Stomach (tissue), 4 donors: ENCODE results near the gene MX2.

Experiments
- CTCF ChIP-seq, 7 experiments: fragments of 450-650 bp in 4 of 7; fragments of 200-600 bp in 3 of 7; sonication (generic) in 3 of 7; IDR thresholded peaks; one replicate each; pipeline ENCODE4 v1.5.1; 2016 to 2019; ENCODE audit warnings: antibody characterized with exemption in 7 of 7, control low read depth in 2 of 7, mild to moderate bottlenecking in 1 of 7
- EP300 ChIP-seq: sonication (generic); formaldehyde crosslinking; IDR thresholded peaks from one replicate; pipeline ENCODE4 v1.6.1; 2017; ENCODE audit warnings: antibody characterized with exemption
- POLR2A ChIP-seq, 4 donors: fragments of 450-650 bp; IDR thresholded peaks; one replicate each; pipeline ENCODE4 v1.6.1; 2016; ENCODE audit warnings: antibody characterized with exemption in 4 of 4, control low read depth in 2 of 4, mild to moderate bottlenecking in 1 of 4, moderate library complexity in 1 of 4
- POLR2AphosphoS5 ChIP-seq, 3 donors: sonication (generic); formaldehyde crosslinking; IDR thresholded peaks; one replicate each; pipeline ENCODE4 v1.6.1; 2016; ENCODE audit warnings: antibody characterized with exemption in 3 of 3

DNA sequence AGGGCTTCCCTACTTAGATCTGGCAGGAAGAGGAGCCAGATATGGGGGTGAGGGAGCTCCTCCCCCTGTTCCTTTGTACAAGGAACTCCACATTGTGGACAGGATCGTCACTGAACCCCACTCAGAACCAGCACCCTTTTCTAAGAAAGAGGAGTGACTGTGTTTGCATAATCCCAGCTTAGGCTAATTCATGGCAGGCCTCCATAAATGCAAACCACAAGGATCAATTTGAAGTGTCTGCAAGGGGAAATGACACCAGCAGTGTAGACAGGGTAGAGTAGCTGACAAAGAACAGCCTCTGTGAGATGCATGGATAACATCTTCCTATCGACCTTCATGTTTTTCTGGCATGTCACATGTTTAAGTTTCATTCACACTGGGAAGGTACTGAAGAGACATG lies 75.9 kb downstream of the MX2 start:
- TF ChIP-seq CTCF (IDR thresholded peaks at IDR 0.05) = no peak
- TF ChIP-seq POLR2A (IDR thresholded peaks at IDR 0.05) = no peak
- no peak for TF ChIP-seq POLR2AphosphoS5 (IDR thresholded peaks at IDR 0.05)
- no peak for TF ChIP-seq EP300
